ENCODE measurements around the gene GNLY. TPM values are rescaled to one million over a fixed set of nuclear protein-coding genes. Genes with fewer than 3 reads are reported as not detected.

Gene GNLY
- total and polyA plus RNA-seq, 11 donors = 0.29 to 47.1 (median 2.1) TPM; not detected in 2

- H3K4me1 ChIP-seq = peaks cover 0 to 31% (median 0%) of the 10 kb centered on the region in 12 donors
- no peak for ATAC-seq
- H3K9me3 ChIP-seq = no peaks in the 10 kb centered on the region
- intact Hi-C loops (cut with DNase I) = no loop called here
- H3K36me3 ChIP-seq = no peaks in the 10 kb centered on the region
- no peak overlapping the region for H3K4me3 ChIP-seq
- no peak overlapping the region for H3K27ac ChIP-seq
- WGBS, 4 donors = 66 to 72% (median 69%) methylated on average over 9 of the region's 9 CpGs
- DNase-seq = no peak
- TF ChIP-seq, protein P1, sequence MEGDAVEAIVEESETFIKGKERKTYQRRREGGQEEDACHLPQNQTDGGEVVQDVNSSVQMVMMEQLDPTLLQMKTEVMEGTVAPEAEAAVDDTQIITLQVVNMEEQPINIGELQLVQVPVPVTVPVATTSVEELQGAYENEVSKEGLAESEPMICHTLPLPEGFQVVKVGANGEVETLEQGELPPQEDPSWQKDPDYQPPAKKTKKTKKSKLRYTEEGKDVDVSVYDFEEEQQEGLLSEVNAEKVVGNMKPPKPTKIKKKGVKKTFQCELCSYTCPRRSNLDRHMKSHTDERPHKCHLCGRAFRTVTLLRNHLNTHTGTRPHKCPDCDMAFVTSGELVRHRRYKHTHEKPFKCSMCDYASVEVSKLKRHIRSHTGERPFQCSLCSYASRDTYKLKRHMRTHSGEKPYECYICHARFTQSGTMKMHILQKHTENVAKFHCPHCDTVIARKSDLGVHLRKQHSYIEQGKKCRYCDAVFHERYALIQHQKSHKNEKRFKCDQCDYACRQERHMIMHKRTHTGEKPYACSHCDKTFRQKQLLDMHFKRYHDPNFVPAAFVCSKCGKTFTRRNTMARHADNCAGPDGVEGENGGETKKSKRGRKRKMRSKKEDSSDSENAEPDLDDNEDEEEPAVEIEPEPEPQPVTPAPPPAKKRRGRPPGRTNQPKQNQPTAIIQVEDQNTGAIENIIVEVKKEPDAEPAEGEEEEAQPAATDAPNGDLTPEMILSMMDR (IDR thresholded peaks at IDR 0.05) = no peak
- no peak for TF ChIP-seq POLR2A (IDR thresholded peaks at IDR 0.05)
- H3K27me3 ChIP-seq = no peaks in the 10 kb centered on the region
Measured at GRCh38 chr2:85672456-85672855, 21.7 kb upstream of the GNLY start.

DNA sequence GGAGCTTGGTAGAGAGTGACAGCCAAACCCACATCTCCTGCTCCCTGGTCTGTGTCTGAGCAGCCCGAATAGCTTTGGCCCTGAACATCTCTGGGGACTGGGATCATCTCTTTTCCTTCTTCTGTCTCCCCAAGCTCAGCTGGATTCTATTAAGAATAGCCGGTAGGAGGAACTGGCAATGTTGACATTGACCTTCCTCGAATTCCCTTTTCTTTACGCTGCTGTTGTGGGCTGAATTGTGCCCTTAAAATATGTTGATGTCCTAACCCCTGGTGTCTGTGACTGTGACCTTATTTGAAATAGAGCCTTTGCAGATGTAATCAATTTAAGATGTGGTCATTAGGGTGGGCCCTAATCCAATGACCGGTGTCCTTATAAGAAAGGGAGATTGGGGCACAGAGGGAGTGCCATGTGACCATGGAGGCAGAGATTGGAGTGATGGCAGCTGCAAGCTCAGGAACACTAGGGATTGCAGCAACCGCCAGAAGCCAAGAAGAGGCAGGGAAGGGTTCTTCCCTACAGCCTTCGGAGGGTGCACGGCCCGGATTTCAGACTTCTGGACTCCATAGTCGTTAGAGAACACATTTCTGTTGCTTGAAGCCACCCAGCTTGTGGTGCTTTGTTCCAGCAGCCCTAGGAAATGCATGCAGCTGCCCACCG is 20.3 kb upstream of the GNLY start:
- H3K4me1 ChIP-seq = peaks cover 0 to 40% (median 6%) of the 10 kb centered on the region in 12 donors
- no peaks in the 10 kb centered on the region for H3K27me3 ChIP-seq
- H3K4me3 ChIP-seq = no peak overlapping the region
- DNase-seq (no peak), ATAC-seq (no peak)
- no peaks in the 10 kb centered on the region for H3K9me3 ChIP-seq
- H3K27ac ChIP-seq = no peak overlapping the region
- intact Hi-C loops (cut with DNase I) = no loop called here
- no peaks in the 10 kb centered on the region for H3K36me3 ChIP-seq
- WGBS, 4 donors = 87 to 92% (median 88%) methylated on average over 11 of the region's 11 CpGs
- TF ChIP-seq, protein P1 (IDR thresholded peaks at IDR 0.05) = no peak
- no peak for TF ChIP-seq POLR2A (IDR thresholded peaks at IDR 0.05)

- intact Hi-C loops (cut with DNase I) = no loop called here
- Histone ChIP-seq H3K4me3 (no peak overlapping the region), H3K27me3 (no peaks in the 10 kb centered on the region), H3K27ac (no peak overlapping the region), H3K4me1 (peaks cover 0 to 46% (median 10%) of the 10 kb centered on the region in 12 donors), H3K9me3 (no peaks in the 10 kb centered on the region), H3K36me3 (no peaks in the 10 kb centered on the region)
- WGBS, 4 donors = 88 to 100% (median 95%) methylated on average over 2 of the region's 2 CpGs
- DNase-seq (no peak), ATAC-seq (no peak)
- TF ChIP-seq, protein P1 (IDR thresholded peaks at IDR 0.05) = no peak
- no peak for TF ChIP-seq POLR2A (IDR thresholded peaks at IDR 0.05)
Measured at GRCh38 chr2:85674417-85674816, 19.7 kb upstream of the GNLY start.

DNA sequence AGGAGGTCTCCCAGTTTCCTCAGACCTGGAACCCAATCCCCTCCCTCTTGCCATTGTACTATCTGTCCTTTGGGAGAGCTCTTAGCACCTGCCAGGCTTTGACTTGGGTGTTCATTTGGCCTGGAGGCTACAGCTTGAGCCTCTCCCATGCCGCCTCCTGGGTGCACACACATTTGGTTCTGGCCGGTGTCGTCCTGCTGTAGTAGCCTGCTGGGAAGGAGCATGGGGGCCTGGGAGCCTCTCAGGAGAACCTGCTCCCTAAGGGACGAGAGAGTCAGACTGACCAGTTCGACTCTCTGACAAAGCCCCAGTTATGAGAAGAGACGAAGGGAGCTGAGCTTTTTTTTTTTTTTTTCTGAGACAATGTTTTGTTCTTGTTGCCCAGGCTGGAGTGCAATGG is 18.7 kb upstream of the GNLY start:
- no peak for TF ChIP-seq POLR2A (IDR thresholded peaks at IDR 0.05)
- TF ChIP-seq, protein P1 (IDR thresholded peaks at IDR 0.05) = no peak
- ATAC-seq (no peak), DNase-seq (no peak)
- Histone ChIP-seq H3K4me1 (peaks cover 0 to 52% (median 10%) of the 10 kb centered on the region in 12 donors), H3K9me3 (no peaks in the 10 kb centered on the region), H3K4me3 (no peak overlapping the region), H3K27me3 (no peaks in the 10 kb centered on the region), H3K36me3 (no peaks in the 10 kb centered on the region), H3K27ac (no peak overlapping the region)
- intact Hi-C loops (cut with DNase I) = no loop called here
- 92 to 95% (median 93%) methylated on average over 6 of the region's 6 CpGs for WGBS, 4 donors
